Lung microvascular endothelial cell (primary cell): ENCODE measurements around the gene GAS6. TPM values are rescaled to one million over a fixed set of nuclear protein-coding genes. Genes with fewer than 3 reads are reported as not detected.
A peak's percentile ranks its signal among the peaks of the same experiment; 100 is the strongest.

Experiments
- DNase-seq, 2 donors: peaks; one replicate each; pipeline versions ENCODE4 v3.0.0 to v3.0.0-alpha.2; 2010; ENCODE audit warnings: low read depth in 2 of 2
- total RNA-seq: library from RNA; depleted of rRNA; stranded (reverse); fragments of >200 nt; gene quantifications from 2 replicates; pipeline ENCODE4 v1.2.1, GENCODE V29; 2014

GAS6 gene
- total RNA-seq, 1 donor from 2014 or later: 130 TPM

DNA sequence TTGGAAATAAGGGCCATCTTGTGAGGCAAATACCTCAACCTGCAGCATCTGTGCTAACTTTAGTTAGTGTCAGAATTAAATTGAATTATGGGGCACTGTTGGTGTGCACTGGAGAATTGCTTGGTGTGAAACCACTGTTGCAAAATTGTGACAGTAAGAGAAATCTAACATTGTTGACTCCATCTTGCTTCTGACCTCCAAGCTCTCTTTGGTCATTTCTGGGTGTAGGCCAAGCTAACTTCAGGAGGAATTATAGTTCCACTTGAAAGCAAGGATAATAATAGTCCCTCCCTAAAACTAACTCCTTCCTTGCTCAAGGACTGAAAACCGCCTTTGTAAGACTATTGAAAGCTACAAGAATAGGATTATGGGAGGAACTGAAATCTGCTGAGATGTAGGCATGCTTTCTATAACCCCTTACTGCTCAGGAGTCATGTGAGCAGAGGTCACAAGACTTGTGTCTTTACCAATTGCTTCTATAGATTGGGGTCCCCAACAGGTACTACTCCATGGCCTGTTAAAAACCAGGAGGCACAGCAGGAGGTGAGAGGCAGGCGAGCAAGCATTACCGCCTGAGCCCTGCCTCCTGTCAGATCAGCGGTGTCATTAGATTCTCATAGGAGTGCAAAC is 24.9 kb upstream of the GAS6 start:
- no peak for DNase-seq

DNA sequence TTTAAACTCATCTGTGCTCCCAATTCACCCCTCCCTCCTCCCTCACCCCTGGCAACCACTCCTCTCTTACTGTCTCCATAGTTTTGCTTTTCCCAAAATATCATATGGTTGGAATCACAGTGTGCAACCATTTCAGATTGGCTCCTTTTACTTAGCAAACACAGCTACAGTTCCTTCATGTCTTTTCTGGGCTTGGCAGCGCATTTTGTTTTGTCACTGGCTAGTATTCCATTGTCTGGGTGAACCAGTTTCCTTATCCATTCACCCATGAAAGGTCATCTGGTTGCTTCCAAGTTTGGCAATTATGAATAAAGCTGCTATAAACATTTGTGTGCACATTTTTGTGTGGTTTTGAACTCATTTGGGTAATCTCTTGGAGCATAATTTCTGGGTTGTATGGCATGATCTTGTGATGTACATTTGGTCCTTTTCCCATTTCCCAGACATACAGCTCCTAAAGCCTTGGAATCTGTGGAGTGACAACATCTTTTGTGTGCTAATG is 23.9 kb upstream of the GAS6 start:
- no peak for DNase-seq

DNA sequence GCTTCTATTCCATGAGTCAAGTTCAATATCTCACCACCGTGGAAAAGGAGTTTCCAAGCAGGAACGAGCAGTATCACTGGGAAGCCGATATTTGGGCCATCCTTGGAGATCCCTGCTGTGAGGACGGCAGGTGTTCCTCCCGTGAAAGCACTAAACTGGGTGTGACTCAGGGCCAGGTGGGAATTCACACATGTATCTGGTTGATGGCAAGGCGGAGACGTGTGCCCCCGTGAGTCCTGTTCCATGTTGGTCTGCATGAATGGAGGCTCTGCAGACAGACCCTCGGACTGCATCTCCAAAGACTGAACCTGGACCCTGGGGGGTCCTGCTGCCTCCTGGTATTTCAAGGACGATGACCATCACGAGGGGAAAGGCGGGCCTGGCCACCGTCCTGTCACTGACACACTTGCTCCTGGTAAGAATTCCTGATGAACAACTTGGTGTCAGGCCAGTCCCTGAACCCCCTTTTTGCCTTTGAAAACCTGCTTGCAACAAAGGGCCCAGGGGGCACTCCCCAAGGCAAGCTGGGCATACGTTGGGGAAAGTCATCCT is 22.8 kb upstream of the GAS6 start:
- DNase-seq: no peak

DNA sequence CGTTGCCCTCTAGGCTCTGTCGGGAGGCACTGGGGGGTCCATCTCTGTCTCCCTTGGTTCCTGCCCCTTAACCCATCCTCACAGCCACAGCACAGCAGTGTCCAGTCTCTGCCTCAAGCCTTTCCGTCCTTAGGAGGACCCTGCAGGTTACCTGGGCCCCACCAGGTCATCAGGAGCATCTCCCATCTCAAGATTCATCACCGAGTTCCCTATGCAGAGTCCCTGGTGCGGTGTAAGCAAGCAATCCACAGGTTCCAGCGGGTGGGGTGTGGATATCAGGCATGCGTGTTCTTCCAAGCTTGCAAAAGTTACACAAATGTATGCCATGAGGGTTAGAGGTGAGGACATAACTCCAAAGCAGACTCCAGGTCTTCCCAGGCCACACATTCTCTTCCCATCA is 20.9 kb upstream of the GAS6 start:
- DNase-seq: no peak

DNA sequence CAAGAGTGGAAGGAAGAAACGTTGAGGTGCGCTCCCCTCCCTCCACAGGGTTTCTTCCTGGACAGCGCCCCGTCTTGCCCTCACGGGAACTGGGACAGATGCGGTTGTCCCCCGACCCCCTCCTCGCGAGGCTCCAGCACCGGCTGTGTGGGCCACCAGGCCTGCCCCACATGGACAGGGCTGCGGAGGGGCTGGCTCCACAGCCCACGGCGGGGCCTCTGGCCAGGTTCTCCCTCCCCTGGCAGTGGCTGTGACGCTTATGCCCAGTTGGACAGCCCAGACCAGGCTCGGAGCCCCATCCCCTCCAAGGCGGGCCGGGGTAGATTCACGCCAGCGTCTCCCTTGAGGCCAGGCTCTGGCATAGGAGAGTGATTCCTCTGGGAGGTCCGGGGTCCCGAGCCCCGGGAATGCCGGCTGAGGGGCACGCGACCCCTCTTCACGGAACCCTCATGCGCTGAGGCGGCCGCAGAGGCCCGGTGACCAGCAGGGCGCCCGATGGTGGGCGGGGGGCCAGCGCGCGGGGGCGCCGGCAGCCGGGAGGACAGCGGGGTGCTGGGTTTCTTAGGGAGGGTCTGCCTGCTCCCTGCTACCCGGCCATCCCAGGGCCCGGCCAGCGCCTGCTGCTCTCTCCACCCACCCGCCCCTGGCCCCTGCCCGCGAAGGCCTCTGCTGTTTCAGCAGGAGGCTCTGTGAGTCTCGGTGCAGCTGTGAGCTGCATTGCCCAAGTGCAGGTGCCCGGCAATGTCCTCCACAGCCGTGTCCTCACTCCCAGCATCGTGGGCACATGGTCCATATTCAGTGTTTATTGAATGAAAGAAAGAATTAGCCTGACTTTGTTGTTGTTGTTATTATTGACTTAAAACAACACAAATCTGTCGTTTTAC is 20.3 kb upstream of the GAS6 start:
- DNase-seq: no peak

DNA sequence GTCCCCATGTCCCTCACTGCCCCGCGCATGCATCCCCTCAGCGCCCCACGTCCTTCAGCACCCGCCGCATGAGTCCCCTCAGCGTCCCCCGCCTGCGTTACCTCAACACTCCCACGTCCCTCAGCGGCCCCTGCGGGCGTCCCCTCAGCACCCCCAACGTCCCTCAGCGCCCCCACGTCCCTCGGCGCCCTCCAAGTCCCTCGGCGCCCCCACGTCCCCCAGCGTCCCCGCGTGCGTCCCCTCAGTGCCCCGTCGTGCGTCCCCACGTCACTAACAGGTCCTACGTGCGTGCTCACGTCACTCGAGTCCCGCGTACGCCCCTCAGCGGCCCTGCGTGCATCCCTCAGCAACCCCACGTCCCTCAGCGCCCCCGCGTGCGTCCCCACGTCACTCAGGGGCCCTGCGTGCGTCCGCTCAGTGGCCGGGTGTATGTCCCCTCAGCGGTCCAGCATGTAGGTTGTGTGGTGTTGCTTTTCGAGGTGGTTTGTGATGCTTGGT is 19.5 kb upstream of the GAS6 start:
- DNase-seq: no peak

DNA sequence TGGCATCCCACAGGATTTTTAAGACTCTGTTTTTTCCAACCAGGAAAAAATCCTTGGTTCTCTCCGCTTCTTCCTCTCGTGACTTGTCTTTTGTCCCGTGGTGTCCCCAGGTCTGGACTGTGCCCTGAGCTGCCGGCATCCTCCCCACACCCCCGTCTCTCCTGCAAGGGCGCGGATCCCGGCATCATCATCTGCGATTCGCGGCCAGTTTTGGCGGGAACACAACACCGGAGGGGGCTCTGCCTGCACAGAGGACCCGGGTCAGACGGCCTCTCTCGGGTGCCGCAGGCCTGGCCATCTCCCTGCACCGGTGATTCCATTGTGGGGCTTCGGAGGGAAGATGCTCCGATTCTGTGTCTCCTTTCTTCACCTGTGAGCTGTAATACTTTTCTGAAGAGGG is 18.8 kb upstream of the GAS6 start:
- DNase-seq: no peak

DNA sequence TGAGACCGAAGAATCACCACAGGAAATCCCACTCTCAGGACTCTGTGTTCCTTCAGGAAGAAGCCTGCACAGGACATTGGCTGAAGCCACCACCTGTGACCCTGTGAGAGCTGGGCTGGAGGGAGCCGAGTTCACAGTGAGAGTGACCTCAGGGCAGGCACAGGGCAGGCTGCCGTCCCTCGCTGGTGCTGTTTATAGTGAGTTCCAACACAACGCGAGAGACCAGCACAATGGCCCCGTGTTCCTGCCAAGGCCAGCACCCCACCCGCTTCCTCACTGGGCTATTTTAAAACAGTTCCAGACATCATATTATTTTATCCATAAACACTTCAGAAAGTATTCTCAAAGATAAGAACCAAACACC is 18.4 kb upstream of the GAS6 start:
- DNase-seq: peak; percentile 35 to 72

DNA sequence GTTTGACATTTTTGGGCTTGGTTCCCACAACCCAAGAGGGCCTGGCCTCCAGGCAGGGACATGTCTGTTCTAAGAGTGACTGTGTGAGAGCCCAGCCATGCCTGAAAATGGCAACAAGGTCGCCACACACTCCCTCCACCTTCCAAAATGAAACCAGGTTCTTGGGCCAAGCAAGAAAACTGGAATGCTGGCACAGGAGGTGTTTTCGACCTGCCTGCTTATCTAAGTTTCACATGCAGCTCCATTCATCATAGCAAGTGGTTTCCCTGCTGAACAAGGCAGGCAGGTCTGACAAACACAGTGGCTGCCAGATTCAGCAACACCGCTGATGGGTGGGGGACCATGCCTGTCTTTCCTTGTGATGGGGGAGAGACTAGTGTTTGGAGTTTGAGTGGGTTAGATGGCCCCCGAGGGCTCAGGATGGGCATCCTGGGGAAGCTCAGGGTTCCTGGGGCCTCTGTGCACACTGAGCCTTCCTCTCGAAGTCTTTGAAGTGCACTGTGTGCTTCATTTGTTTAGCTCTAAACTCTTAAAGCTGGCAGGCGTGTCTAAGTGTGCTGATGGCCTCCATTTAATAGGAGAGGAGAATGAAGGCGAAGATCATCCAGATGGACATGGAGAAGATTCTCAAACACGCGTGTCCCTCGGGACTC is 17.9 kb upstream of the GAS6 start:
- peak; percentile 48 to 78 for DNase-seq

DNA sequence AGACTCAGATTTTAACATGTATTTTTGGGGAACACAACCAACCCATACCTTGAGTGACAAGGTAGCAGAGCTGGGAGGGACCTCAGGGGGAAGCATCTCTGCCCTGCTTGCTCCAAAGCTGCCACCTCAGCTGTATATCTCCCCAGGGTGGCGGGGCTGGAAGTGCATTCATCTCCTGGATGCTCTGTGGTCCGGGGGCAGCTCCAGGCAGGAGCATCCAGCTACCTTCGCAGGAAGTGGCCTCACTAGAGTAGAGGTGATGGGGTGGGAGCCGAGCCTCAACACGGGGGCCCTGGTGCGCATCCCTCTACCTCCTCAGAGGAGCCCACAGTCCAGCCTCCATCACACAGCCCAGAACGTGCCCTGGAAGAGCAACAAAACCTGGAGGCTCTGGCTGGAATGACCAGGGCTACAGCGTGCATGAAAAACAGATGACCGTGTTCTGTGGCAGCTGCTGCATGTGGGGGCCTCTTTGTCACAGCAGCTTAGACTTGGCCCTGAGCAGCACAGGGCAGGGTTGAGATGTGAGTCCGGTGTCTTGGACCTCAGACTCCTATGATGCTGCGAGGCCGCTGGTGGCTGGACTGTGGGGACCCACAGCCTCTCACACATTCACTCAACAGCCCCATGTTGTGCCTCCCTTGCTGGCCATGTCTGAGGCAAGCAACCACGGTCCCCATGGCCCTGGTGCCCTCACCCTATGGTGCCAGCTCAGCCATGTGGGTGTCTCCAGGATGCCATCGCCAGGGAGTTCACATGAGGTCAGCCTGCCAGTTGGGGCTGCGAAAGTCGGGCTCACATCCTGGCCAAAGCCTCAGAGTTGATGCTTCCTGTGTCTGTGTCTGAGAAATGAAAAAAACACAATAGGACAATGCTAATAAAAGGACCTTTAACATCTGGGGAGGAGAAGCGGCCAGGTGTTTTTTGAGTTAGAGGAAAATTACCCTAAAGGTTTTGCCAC is 17.1 kb upstream of the GAS6 start:
- peak; percentile 52 for DNase-seq

DNA sequence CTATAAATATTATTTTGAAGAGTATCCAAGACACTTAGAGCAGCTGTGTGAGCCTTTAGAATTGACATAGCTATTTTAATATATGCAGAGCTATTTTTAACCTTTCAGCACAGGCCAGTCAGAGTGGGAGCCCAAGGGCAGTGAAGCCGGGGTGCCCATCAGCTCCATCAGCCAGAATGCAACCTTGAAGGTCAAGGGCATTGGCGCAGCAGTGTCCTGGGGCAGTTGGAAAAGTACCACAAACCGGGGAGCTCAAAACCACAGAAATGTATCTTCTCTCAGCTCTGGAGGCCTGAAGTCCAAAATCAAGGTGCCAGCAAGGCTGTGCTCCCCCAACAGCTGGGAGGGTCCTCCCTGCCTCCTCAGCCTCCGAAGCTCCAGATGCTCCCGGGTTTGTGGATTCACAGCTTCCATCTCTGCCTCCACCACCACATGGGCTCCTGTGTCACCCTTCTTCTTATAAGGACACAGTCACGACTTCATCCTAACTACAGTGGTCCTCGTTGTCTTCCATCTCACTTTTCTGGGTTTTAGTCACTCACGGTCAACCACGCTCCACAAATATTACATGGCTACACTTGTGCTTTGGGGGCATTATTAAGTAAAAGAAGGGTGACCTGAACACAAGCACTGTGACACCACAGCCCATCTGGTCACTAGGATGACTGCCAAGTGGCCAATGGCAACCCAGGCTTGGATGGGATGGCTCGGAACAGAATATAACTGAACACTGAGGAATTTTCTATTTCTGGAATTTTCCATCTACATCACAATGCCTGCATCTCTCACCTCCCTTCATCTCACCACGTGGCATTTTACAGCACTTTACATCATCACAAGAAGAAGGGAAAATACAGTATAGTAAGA is 15.9 kb upstream of the GAS6 start:
- DNase-seq: no peak

DNA sequence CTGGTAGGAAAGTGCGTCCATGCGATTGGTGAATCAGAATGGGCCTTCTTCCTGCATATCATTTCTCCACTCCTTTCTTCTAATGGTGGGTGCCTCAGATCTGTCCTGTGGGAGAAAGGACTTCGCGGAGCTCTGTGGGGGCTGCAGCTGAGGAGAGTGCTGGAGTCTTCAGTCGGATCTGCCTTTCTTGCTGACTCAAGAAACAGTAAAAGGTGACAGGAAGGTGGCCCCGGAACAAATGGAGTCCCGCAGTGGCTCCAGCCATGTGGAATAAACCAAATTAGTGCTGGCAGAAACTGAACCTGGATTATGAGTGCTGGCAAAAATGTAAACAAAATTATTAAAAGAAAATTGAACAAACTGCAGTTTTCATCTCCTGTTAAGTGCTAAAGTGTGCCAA is 15.1 kb upstream of the GAS6 start:
- no peak for DNase-seq

DNA sequence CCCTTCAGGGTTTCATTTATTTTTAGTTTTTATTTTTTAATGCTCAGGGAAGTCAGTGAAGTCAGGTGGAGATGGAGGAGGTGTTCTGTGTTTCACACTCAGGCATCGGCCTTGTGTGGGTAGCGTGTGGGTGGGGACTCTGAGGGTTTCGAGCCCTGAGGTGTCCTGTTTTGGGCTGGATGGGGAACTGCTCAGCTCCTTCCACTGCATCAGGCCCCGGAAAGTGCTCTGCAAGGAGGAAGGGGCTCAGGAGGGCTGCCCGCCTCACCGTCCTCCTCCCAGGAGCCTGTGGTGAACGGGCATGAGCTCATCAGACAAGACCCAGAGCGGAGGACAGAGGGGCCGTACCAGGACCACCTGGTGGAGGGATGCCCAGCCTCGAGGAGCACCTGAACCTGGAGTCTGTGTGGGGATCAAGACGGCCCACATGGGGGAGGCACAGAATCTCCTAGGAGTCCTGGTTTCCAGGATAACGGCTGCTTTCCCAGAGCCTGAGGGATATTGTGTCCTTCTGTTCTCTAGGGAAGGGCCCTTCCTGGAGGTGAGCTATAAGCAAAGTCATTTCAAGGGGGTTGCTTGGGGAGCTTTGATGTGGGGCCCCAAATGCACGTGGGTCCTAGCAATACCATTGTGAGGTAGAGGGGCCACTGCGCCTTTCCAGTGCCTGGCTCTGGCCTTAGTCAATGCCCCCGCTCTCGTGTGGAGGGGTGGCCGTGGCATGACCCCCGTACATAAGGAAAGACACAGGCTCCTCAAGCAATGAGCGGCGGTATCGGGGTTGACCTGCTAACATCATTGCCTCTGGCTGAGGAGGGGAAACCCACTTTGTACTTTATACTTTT is 13.5 kb upstream of the GAS6 start:
- no peak for DNase-seq

DNA sequence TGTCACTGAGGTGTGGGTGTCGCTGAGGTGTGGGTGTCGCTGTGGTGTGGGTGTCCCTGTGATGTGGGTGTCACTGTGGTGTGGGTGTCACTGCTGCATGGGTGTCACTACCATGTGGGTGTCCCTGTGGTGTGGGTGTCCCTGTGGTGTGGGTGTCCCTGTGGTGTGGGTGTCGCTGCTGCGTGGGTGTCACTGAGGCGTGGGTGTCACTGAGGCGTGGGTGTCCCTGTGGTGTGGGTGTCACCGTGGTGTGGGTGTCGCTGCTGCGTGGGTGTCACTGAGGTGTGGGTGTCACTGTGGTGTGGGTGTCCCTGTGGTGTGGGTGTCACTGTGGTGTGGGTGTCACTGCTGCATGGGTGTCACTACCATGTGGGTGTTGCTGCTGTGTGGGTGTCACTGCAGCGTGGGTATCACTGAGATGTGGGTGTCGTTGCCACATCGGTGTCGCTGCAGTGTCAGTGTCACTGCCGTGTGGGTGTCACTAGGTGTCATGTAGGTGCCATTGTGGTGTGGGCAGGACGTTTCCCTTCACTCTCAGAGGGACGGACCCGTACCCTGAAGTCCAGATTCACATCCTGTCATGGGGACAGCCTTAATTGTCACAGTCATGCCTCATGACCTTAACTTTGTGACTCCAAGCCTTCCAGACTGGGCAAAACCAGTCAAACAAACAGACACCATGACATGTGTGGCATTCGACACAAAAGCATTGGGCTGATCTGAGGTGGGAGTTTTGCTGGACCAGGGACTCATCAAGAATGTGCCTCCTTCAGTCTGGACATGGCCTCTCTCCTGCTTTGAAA is 12.7 kb upstream of the GAS6 start:
- DNase-seq: no peak

DNA sequence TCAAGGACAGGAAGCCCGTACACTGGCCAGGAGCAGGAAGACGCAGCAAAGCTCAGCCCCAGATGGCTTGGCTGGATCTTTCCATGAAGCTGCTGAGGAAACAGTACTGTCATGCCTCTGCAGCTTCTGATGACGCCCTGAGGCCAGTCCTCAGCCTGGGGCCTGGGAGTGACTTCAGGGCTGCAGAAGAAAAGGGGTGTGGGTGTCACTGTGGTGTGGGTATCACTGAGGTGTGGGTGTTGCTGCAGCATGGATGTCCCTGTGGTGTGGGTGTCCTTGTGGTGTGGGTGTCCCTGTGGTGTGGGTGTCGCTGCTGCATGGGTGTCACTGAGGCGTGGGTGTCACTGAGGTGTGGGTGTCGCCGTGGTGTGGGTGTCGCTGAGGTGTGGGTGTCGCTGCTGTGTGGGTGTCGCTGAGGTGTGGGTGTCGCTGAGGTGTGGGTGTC is 12.0 kb upstream of the GAS6 start:
- DNase-seq: no peak

DNA sequence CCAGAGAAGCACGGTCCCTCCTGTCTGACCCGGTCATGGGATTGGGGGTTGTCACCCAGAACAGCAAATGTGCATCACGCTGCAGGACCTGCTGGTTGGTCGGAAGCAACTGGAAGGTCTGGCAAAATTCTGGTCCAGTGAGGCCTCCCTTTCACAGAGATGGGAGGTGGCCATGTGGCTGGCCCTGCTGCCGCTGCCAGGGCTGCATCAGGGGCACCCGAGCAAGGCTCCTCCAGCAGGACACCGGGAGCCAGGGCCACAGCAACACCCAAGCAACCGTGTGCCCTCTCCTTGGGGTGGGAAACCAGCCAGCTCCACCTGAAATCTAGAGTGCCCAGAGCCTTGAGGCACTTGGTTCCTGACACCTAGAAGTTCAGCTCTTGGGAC is 11.5 kb upstream of the GAS6 start:
- no peak for DNase-seq

DNA sequence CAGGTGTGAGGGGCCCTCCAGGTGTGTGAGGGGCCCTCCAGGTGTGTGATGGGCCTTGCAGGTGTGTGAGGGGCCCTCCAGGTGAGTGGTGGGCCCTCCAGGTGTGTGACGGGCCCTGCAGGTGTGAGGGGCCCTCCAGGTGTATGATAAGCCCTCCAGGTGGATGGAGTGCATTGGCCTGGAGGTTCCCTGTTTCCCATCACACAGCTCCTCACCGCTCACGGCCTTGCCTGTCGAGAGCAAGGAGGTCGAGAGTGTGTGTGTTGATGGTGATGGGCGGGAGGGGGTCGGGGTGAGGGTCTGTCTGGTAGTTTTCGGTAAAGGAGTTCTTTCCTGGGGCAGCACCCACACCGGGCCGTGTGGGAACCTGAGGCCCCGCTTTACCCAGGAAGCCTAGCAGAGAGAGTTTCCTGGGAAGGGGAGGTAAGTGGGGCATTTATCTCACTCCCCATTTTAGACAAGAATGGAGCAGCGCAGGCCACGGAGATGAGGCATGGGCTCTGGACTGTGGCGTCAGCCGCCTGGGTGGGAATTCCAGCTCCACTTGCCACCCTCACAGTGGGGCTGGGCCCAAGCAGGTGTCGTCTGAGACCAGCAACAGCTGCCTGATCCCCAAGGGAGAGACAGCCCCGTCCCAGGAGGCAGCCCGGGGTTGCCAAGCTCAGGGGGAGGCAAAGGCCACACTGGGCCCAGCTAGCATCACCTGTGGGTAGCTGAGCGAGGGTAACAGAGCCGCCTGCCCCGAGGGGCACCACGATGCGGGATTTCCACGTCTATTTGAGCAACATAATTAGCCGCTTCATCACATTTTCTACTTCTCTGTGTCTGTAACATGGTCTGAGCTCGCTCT is 10.9 kb upstream of the GAS6 start:
- no peak for DNase-seq
